HG03159 (cell line): ENCODE measurements around the gene MED12L.

Experiments
- ATAC-seq: cut with Tn5 transposase; IDR thresholded peaks from one replicate; pipeline ENCODE4 v1.9.1; 2021; ENCODE audit warnings: mild to moderate bottlenecking, moderate library complexity; ENCODE audit not compliant: unreplicated experiment

The MED12L gene

GRCh38 chr3:151483488-151483887 lies 398.0 kb downstream of the MED12L start:
- no peak for ATAC-seq

- ATAC-seq: no peak
Observed at GRCh38 chr3:151483961-151484520, 398.6 kb downstream of the MED12L start.
